HepG2 (cell line): ENCODE measurements around the gene PSMD1.

Source experiments
- ATF7 ChIP-seq, 2 experiments: fragments of 450-650 bp in 1 of 2; sonication (generic) in 1 of 2; formaldehyde crosslinking in 1 of 2; IDR thresholded peaks; 2 replicates each; pipeline versions ENCODE4 v1.4.0 to v1.6.1; 2016 to 2020; ENCODE audit warnings: antibody characterized with exemption in 1 of 2, mild to moderate bottlenecking in 1 of 2, missing genetic modification reagents in 1 of 2
- CENPT ChIP-seq: sonication (generic); formaldehyde crosslinking; IDR thresholded peaks from 2 replicates; pipeline ENCODE4 v1.8.0; 2022; ENCODE audit warnings: low read depth, mild to moderate bottlenecking, moderate library complexity, missing genetic modification reagents
- EZH2 ChIP-seq: conservative IDR thresholded peaks from 2 replicates; pipeline ENCODE4 v1.6.1; 2012; ENCODE audit warnings: mild to moderate bottlenecking, low read depth, low read length, moderate library complexity
- SIN3A ChIP-seq: IDR thresholded peaks from 2 replicates; pipeline ENCODE4 v1.6.1; 2011; ENCODE audit warnings: low read depth, mild to moderate bottlenecking, control low read depth, low read length, borderline replicate concordance
- ZFYVE20 ChIP-seq: sonication (generic); formaldehyde crosslinking; IDR thresholded peaks from 2 replicates; pipeline ENCODE4 v1.8.0; 2023; ENCODE audit warnings: low read depth, mild to moderate bottlenecking, moderate library complexity, missing genetic modification reagents, borderline replicate concordance
- ZNF274 ChIP-seq: sonication (generic); formaldehyde crosslinking; IDR thresholded peaks from 2 replicates; pipeline ENCODE4 v1.5.1; 2020; ENCODE audit warnings: mild to moderate bottlenecking, missing genetic modification reagents
- ZNF3 ChIP-seq: IDR thresholded peaks from 2 replicates; pipeline ENCODE4 v1.7.0; 2017; ENCODE audit warnings: inconsistent platforms
- ZNF589 ChIP-seq: sonication (generic); formaldehyde crosslinking; conservative IDR thresholded peaks from 2 replicates; pipeline ENCODE4 v1.8.0; 2022; ENCODE audit warnings: mild to moderate bottlenecking, moderate library complexity, missing genetic modification reagents

DNA sequence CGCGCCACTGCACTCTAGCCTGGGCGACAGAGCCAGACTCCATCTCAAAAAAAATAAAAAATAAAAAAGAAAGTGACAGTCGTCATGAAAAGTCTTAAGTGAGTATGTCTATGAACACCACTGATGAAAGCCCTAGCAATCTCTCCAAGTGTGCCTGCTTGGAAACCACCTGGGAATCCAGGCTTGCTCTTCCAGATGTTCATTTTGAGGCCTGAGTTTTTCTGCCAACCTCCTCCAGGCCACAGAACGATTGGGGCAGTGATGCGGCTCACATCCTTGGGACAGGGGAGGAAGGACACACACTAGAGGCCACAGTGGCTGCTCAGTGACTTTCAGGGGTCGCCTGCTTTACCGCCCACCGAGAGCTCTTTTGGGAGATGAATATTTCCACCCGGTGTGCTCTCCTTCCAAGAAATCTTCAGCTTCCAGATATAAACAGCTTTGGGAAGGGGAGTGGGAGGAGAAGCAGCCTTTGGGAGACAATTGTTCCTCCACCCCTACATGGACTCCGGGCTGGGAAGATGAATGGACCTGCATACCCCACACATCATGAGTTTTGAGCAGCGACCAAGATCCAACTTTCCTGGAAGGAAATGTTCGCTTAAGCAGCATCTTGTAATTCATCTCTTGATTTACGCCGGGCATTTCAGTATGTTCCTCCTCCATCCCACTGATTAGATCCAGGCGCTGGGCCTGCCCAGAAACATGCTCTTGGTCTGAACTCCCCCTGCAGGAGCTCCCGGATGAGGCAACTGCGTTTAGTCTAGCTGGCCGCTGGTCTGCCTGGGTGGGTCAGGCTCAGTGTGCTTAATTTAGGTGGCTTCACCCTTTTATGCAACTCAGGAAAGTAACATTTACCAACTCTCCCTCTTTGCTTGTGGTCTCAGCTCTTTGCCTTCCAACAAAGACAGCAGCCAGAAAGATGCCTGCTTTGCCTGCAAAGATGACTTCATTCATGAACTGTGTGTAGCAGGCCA lies 135.5 kb downstream of the PSMD1 start:
- TF ChIP-seq SIN3A: no peak
- no peak for TF ChIP-seq CENPT (CRISPR knock-in tag)
- no peak for TF ChIP-seq EZH2
- no peak for TF ChIP-seq ZNF589 (CRISPR knock-in tag)
- no peak for TF ChIP-seq ATF7 (IDR thresholded peaks at IDR 0.05)
- no peak for TF ChIP-seq ATF7 (CRISPR knock-in tag; IDR thresholded peaks at IDR 0.05)
- TF ChIP-seq ZFYVE20 (CRISPR knock-in tag): no peak
- no peak for TF ChIP-seq ZNF3 (CRISPR knock-in tag)
- no peak for TF ChIP-seq ZNF274 (CRISPR knock-in tag)
